ENCODE data around the gene IL10RB. TPM values are rescaled to one million over a fixed set of nuclear protein-coding genes. Genes with fewer than 3 reads are reported as not detected.

The IL10RB gene
- total and polyA plus RNA-seq, 2 experiments from 2014 or later = 2.2 to 2.5 TPM

DNA sequence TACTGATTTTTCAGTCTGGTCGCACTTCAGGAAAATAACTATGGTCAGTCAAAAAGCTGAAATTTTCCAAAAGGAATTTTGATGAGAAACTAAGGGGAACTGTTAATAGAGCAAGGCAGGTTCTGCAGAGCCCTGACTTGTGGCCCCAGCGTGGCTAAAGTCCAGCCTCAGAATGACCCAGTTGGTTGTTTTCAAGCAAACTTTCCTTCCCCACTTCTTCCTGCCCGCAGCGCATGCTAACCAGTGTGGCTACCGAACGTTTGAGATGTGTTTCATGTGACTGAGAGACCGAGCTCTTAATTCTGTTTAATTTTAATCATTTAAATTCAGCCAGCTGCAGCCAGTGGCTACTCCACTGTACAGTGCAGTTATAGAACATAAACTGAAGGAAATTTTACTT, 6.2 kb upstream of the IL10RB start:
- H3K4me1 ChIP-seq (ENCODE audit: insufficient read depth) = peaks cover 12% of the 10 kb centered on the region
- no peak for ATAC-seq
- H2AFZ ChIP-seq = no peak overlapping the region
- no peak for DNase-seq (ENCODE audit: low spot score)
- no peak overlapping the region for H3K27ac ChIP-seq (ENCODE audit: low read depth)
- no peaks in the 10 kb centered on the region for H3K79me2 ChIP-seq (replicated peaks; ENCODE audit: insufficient read depth)
- no peaks in the 10 kb centered on the region for H3F3A ChIP-seq (replicated peaks; ENCODE audit: low read depth)
- peaks cover 5% of the 10 kb centered on the region for H3K27me3 Mint-ChIP-seq (ENCODE audit: insufficient read depth, low read depth, poor library complexity)
- no peaks in the 10 kb centered on the region for H3K27me3 ChIP-seq (ENCODE audit: insufficient read depth)
- H3K27ac Mint-ChIP-seq = peak overlapping the region; percentile 74; the same call in 1 of the 2 replicates
- peaks cover 8% of the 10 kb centered on the region; the same call in 2 of the 3 replicates for H3K4me1 Mint-ChIP-seq
- H3K9me2 ChIP-seq (ENCODE audit: insufficient read depth) = 0 out of 2 replicates have a peak, but pooled peaks cover 3% of the 10 kb centered on the region
- H3K4me3 Mint-ChIP-seq = no peak overlapping the region
- no peaks in the 10 kb centered on the region; the same call in none of the 2 replicates for H3K36me3 ChIP-seq (ENCODE audit: insufficient read depth)
- peaks cover 41% of the 10 kb centered on the region for H3K36me3 Mint-ChIP-seq (ENCODE audit: low read depth)
- no peaks in the 10 kb centered on the region for H4K20me1 ChIP-seq (replicated peaks; ENCODE audit: insufficient read depth)
- peaks cover 4% of the 10 kb centered on the region; the same call in 1 of the 3 replicates for H3K9me3 Mint-ChIP-seq
- TF ChIP-seq ZNF331 (CRISPR knock-in tag; IDR thresholded peaks at IDR 0.05; ENCODE audit: low read depth) = no peak
- TF ChIP-seq, protein P1, sequence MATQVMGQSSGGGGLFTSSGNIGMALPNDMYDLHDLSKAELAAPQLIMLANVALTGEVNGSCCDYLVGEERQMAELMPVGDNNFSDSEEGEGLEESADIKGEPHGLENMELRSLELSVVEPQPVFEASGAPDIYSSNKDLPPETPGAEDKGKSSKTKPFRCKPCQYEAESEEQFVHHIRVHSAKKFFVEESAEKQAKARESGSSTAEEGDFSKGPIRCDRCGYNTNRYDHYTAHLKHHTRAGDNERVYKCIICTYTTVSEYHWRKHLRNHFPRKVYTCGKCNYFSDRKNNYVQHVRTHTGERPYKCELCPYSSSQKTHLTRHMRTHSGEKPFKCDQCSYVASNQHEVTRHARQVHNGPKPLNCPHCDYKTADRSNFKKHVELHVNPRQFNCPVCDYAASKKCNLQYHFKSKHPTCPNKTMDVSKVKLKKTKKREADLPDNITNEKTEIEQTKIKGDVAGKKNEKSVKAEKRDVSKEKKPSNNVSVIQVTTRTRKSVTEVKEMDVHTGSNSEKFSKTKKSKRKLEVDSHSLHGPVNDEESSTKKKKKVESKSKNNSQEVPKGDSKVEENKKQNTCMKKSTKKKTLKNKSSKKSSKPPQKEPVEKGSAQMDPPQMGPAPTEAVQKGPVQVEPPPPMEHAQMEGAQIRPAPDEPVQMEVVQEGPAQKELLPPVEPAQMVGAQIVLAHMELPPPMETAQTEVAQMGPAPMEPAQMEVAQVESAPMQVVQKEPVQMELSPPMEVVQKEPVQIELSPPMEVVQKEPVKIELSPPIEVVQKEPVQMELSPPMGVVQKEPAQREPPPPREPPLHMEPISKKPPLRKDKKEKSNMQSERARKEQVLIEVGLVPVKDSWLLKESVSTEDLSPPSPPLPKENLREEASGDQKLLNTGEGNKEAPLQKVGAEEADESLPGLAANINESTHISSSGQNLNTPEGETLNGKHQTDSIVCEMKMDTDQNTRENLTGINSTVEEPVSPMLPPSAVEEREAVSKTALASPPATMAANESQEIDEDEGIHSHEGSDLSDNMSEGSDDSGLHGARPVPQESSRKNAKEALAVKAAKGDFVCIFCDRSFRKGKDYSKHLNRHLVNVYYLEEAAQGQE (IDR thresholded peaks at IDR 0.05; ENCODE audit: unreplicated experiment) = no peak
- H3K4me2 ChIP-seq = no peak overlapping the region
- no peak overlapping the region for H3K4me3 ChIP-seq

- no peak overlapping the region for H3K27ac ChIP-seq (ENCODE audit: low read depth)
- Mint-ChIP-seq H3K27me3 (ENCODE audit: insufficient read depth, low read depth, poor library complexity) (peaks cover 12% of the 10 kb centered on the region), H3K4me1 (peaks cover 16% of the 10 kb centered on the region), H3K27ac (no peak overlapping the region), H3K36me3 (ENCODE audit: low read depth) (peaks cover 31% of the 10 kb centered on the region), H3K4me3 (no peak overlapping the region), H3K9me3 (peaks cover 4% of the 10 kb centered on the region; the same call in 1 of the 3 replicates)
- no peaks in the 10 kb centered on the region for H4K20me1 ChIP-seq (replicated peaks; ENCODE audit: insufficient read depth)
- H3K4me2 ChIP-seq = no peak overlapping the region
- peaks cover 18% of the 10 kb centered on the region for H3K4me1 ChIP-seq (ENCODE audit: insufficient read depth)
- no peaks in the 10 kb centered on the region for H3K36me3 ChIP-seq (ENCODE audit: insufficient read depth)
- H3K4me3 ChIP-seq = no peak overlapping the region
- H3K79me2 ChIP-seq (replicated peaks; ENCODE audit: insufficient read depth) = no peaks in the 10 kb centered on the region
- 0 out of 2 replicates have a peak, but pooled peaks cover 4% of the 10 kb centered on the region for H3F3A ChIP-seq (replicated peaks; ENCODE audit: low read depth)
- TF ChIP-seq POLR2AphosphoS5 (IDR thresholded peaks at IDR 0.05; ENCODE audit: low read depth) = no peak
- TF ChIP-seq JUNB (IDR thresholded peaks at IDR 0.05; ENCODE audit: unreplicated experiment) = no peak
- TF ChIP-seq EZH2 (IDR thresholded peaks at IDR 0.05; ENCODE audit: low read depth, unreplicated experiment) = no peak
- no peak for TF ChIP-seq STAT1 (IDR thresholded peaks at IDR 0.05; ENCODE audit: unreplicated experiment)
- no peak for TF ChIP-seq ETS1 (IDR thresholded peaks at IDR 0.05)
- TF ChIP-seq, protein P2, sequence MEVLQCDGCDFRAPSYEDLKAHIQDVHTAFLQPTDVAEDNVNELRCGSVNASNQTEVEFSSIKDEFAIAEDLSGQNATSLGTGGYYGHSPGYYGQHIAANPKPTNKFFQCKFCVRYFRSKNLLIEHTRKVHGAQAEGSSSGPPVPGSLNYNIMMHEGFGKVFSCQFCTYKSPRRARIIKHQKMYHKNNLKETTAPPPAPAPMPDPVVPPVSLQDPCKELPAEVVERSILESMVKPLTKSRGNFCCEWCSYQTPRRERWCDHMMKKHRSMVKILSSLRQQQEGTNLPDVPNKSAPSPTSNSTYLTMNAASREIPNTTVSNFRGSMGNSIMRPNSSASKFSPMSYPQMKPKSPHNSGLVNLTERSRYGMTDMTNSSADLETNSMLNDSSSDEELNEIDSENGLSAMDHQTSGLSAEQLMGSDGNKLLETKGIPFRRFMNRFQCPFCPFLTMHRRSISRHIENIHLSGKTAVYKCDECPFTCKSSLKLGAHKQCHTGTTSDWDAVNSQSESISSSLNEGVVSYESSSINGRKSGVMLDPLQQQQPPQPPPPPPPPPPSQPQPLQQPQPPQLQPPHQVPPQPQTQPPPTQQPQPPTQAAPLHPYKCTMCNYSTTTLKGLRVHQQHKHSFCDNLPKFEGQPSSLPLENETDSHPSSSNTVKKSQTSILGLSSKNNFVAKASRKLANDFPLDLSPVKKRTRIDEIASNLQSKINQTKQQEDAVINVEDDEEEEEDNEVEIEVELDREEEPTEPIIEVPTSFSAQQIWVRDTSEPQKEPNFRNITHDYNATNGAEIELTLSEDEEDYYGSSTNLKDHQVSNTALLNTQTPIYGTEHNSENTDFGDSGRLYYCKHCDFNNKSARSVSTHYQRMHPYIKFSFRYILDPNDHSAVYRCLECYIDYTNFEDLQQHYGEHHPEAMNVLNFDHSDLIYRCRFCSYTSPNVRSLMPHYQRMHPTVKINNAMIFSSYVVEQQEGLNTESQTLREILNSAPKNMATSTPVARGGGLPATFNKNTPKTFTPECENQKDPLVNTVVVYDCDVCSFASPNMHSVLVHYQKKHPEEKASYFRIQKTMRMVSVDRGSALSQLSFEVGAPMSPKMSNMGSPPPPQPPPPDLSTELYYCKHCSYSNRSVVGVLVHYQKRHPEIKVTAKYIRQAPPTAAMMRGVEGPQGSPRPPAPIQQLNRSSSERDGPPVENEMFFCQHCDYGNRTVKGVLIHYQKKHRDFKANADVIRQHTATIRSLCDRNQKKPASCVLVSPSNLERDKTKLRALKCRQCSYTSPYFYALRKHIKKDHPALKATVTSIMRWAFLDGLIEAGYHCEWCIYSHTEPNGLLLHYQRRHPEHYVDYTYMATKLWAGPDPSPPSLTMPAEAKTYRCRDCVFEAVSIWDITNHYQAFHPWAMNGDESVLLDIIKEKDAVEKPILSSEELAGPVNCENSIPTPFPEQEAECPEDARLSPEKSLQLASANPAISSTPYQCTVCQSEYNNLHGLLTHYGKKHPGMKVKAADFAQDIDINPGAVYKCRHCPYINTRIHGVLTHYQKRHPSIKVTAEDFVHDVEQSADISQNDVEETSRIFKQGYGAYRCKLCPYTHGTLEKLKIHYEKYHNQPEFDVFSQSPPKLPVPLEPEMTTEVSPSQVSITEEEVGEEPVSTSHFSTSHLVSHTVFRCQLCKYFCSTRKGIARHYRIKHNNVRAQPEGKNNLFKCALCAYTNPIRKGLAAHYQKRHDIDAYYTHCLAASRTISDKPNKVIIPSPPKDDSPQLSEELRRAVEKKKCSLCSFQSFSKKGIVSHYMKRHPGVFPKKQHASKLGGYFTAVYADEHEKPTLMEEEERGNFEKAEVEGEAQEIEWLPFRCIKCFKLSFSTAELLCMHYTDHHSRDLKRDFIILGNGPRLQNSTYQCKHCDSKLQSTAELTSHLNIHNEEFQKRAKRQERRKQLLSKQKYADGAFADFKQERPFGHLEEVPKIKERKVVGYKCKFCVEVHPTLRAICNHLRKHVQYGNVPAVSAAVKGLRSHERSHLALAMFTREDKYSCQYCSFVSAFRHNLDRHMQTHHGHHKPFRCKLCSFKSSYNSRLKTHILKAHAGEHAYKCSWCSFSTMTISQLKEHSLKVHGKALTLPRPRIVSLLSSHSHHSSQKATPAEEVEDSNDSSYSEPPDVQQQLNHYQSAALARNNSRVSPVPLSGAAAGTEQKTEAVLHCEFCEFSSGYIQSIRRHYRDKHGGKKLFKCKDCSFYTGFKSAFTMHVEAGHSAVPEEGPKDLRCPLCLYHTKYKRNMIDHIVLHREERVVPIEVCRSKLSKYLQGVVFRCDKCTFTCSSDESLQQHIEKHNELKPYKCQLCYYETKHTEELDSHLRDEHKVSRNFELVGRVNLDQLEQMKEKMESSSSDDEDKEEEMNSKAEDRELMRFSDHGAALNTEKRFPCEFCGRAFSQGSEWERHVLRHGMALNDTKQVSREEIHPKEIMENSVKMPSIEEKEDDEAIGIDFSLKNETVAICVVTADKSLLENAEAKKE (CRISPR knock-in tag; IDR thresholded peaks at IDR 0.05) = no peak
- TF ChIP-seq EZH2phosphoT487 (IDR thresholded peaks at IDR 0.05; ENCODE audit: unreplicated experiment) = no peak
- H3K27me3 ChIP-seq (ENCODE audit: insufficient read depth) = no peaks in the 10 kb centered on the region
- ATAC-seq (no peak), DNase-seq (ENCODE audit: low spot score) (no peak)
- 0 out of 2 replicates have a peak, but pooled peaks cover 3% of the 10 kb centered on the region for H3K9me2 ChIP-seq (ENCODE audit: insufficient read depth)
- no peak overlapping the region for H2AFZ ChIP-seq
Measured at GRCh38 chr21:33261635-33262034, 4.5 kb upstream of the IL10RB start.
